ENCODE measurements around the gene TMEM174.

The TMEM174 gene

DNA sequence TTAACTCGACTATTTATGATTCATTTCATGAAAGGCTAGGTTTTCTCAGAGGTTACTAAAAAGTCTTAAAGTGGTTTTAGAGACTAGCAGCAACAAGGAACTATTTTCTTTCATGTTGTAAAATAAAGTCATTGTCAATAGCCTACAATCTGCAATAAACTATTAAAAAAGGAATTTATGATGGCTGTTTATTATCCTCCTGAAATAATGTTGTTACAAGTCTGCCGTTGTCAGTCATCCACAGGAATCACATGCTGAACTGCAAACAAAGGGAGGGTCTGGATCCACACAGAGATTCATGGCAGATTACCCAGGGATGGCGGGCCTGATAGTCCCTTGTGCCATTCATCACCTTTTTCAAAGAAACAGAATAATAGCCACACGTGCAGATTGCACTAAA lies 49.2 kb downstream of the TMEM174 start:
- no peak for DNase-seq (ENCODE audit: low read depth in 2 of 2)
